IMR-90 (cell line): ENCODE results near the gene GARIN3.
"Not testable (repeated sequence)": the region's sequence is repeated elsewhere in the genome, so short reads cannot be mapped to it uniquely, and the experiment has no call there.

Experiments used
- MAFK ChIP-seq: IDR thresholded peaks from 2 replicates; pipeline ENCODE4 v1.6.1; 2012; ENCODE audit warnings: low read depth, low read length, improper control_type of control experiment
- POLR2A ChIP-seq: IDR thresholded peaks from 2 replicates; pipeline ENCODE4 v1.6.1; 2012; ENCODE audit warnings: mild to moderate bottlenecking, low read depth, low read length
- TF ChIP-seq, protein P1 (sequence below): conservative IDR thresholded peaks from 2 replicates; pipeline ENCODE4 v1.5.1; 2012; ENCODE audit warnings: mild to moderate bottlenecking, low read depth, low read length, improper control_type of control experiment

DNA sequence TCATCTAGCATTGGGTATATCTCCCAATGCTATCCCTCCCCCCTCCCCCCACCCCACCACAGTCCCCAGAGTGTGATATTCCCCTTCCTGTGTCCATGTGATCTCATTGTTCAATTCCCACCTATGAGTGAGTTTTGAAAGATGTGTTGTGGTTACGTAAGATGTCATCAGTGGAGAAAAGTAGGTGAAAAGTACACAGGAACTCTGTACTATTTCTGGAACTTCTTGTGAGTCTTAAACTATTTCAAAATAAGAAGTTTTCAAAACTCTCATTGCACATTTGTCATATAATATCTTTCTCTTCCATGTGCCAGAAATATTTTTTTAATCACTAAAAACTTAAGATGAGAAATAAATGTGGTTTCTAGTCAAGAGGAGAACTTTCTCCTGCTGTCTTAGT, 44.6 kb upstream of the GARIN3 start:
- TF ChIP-seq, protein P1, sequence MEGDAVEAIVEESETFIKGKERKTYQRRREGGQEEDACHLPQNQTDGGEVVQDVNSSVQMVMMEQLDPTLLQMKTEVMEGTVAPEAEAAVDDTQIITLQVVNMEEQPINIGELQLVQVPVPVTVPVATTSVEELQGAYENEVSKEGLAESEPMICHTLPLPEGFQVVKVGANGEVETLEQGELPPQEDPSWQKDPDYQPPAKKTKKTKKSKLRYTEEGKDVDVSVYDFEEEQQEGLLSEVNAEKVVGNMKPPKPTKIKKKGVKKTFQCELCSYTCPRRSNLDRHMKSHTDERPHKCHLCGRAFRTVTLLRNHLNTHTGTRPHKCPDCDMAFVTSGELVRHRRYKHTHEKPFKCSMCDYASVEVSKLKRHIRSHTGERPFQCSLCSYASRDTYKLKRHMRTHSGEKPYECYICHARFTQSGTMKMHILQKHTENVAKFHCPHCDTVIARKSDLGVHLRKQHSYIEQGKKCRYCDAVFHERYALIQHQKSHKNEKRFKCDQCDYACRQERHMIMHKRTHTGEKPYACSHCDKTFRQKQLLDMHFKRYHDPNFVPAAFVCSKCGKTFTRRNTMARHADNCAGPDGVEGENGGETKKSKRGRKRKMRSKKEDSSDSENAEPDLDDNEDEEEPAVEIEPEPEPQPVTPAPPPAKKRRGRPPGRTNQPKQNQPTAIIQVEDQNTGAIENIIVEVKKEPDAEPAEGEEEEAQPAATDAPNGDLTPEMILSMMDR = not testable (repeated sequence)
- TF ChIP-seq POLR2A, MAFK: not testable (repeated sequence)
